Measurements from ENCODE around the gene AGAP1. TPM values are rescaled to one million over a fixed set of nuclear protein-coding genes. Genes with fewer than 3 reads are reported as not detected.

AGAP1 gene
- total RNA-seq, 4 donors from 2014 or later: 33.7 to 39.9 (median 35.6) TPM

DNA sequence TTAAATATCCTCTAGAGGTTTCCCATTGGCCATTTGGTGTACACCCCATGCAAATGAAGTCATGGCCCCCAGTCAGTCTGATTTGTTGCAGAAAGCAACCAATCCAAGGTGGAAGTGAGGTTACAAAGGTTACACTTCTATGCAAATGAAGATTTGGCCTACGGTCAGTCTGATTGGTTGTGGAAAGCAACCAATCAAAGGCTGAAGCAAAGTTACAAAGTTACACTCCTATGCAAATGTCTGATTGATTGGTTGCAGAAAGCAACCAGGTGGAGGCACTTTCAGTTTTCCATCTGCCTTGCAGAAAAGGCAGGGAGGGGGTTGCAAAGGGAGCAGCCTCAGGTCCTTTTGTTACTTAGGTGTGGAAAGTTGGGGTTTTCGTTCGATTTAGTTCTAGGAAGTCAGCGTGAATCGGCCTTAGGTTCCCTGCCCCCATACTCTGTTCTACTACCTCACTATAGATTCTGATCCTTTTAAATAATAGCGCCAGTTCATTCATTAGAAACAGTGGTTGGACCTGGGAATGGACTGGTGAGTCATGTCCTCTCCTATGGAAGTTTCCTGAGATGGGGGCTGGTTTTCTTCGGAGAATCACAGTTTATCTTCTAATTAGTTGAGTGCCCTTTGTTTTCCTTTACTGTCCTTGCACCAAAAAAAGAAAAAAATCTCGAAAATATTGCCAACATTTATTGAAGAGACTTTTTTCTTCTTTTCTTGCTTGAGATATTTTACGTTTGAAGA, 279.5 kb downstream of the AGAP1 start:
- Histone ChIP-seq H3K4me3 (no peak overlapping the region), H3K4me1 (no peaks in the 10 kb centered on the region), H3K27me3 (no peaks in the 10 kb centered on the region), H3K36me3 (peaks cover 0 to 43% (median 0%) of the 10 kb centered on the region in 3 donors), H3K9me3 (no peaks in the 10 kb centered on the region), H3K27ac (no peak overlapping the region)
- DNase-seq (ENCODE audit: low spot score in 2 of 2): no peak
- WGBS, 2 donors: 89 to 91% methylated on average over 9 of the region's 9 CpGs
- TF ChIP-seq EP300 (IDR thresholded peaks at IDR 0.05) (no peak), POLR2A (IDR thresholded peaks at IDR 0.05) (no peak)
- TF ChIP-seq, protein P1, sequence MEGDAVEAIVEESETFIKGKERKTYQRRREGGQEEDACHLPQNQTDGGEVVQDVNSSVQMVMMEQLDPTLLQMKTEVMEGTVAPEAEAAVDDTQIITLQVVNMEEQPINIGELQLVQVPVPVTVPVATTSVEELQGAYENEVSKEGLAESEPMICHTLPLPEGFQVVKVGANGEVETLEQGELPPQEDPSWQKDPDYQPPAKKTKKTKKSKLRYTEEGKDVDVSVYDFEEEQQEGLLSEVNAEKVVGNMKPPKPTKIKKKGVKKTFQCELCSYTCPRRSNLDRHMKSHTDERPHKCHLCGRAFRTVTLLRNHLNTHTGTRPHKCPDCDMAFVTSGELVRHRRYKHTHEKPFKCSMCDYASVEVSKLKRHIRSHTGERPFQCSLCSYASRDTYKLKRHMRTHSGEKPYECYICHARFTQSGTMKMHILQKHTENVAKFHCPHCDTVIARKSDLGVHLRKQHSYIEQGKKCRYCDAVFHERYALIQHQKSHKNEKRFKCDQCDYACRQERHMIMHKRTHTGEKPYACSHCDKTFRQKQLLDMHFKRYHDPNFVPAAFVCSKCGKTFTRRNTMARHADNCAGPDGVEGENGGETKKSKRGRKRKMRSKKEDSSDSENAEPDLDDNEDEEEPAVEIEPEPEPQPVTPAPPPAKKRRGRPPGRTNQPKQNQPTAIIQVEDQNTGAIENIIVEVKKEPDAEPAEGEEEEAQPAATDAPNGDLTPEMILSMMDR (IDR thresholded peaks at IDR 0.05): no peak

DNA sequence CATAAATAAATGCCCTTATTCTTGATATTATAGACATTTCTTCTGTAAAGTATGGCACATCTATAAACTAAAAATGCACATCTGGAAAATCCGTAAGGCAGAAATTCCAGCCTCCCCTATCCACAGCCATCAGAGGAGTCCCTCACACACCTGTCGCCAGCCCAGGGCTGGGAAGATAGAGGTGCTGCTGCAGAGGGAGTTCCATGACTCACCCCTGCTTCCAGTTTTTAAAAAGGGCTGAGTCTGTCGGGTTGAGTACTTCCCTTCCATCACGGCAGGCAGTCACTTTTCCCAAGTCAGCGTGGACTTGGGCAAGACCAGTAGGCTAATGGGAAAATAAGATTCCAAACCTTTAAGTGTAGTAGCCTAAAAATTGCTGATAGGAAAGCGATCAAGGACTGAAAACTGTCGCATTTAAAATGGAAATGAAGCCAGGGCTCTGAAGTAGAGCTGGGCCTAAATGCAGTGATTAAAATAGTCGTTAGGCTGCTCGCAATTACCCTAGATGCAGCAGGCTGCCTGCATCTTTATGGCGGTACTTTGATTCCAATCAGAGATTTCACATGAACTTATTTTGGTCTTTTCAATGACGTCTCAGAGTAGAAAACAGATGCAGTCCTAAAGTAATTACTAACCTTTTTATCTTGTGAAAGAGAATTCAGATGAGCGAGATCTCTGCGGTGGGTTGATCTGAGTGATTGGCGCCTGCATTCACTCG, 280.5 kb downstream of the AGAP1 start:
- Histone ChIP-seq H3K4me1 (no peaks in the 10 kb centered on the region), H3K27ac (no peak overlapping the region), H3K4me3 (no peak overlapping the region), H3K9me3 (no peaks in the 10 kb centered on the region), H3K27me3 (no peaks in the 10 kb centered on the region), H3K36me3 (peaks cover 0 to 42% (median 0%) of the 10 kb centered on the region in 3 donors)
- no peak for DNase-seq (ENCODE audit: low spot score in 2 of 2)
- 83 to 88% methylated on average over 15 of the region's 15 CpGs for WGBS, 2 donors
- TF ChIP-seq, protein P1 (IDR thresholded peaks at IDR 0.05): no peak
- TF ChIP-seq POLR2A (IDR thresholded peaks at IDR 0.05): no peak
- no peak for TF ChIP-seq EP300 (IDR thresholded peaks at IDR 0.05)

DNA sequence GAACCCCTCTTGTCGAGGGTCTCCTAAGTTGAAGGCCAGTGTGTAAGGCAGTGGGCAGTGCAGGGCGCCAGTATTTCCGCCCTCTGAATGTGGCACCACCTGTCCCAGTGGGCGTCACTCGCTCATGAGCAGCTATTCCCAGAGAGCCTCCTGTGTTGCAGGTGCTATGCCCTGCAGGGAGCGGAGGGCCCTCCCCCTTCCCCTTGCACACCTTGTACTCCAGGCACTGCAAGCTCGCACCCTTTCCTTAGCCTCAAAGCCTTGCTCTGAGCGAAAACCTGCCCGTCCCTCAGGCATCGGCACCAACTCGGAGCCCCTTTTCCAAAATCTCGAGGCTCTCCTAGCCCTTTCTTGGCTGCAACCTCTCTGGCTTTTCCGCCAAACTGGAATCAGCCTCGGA, 282.7 kb downstream of the AGAP1 start:
- Histone ChIP-seq H3K9me3 (no peaks in the 10 kb centered on the region), H3K36me3 (peaks cover 0 to 28% (median 0%) of the 10 kb centered on the region in 3 donors), H3K27me3 (no peaks in the 10 kb centered on the region), H3K27ac (no peak overlapping the region), H3K4me1 (no peaks in the 10 kb centered on the region), H3K4me3 (no peak overlapping the region)
- no peak for TF ChIP-seq POLR2A (IDR thresholded peaks at IDR 0.05)
- no peak for TF ChIP-seq EP300 (IDR thresholded peaks at IDR 0.05)
- TF ChIP-seq, protein P1 (IDR thresholded peaks at IDR 0.05): no peak
- no peak for DNase-seq (ENCODE audit: low spot score in 2 of 2)
- WGBS, 2 donors: 93 to 95% methylated on average over 14 of the region's 14 CpGs

DNA sequence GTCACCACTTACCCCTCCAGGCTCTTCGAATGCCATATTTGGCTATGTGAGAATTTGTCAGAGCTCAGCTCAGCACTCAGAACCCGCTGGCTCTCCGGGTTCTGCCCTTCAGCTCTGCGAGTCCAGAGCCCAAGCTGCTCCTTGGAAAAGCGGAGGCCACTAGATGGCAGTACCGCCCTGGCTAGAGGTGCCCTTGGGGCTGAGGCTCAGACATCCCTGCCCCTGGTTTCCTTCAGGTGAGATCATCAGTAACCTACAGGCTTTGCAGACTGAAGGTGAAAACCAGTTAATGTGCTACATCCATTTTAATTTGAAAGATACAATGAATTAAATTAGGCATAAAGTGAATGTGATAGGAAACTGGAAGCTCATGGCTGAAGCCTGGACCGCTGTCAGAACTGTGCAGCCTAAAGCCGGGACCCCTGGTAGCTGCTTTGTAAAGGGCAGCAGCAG, 285.6 kb downstream of the AGAP1 start:
- Histone ChIP-seq H3K4me1 (no peaks in the 10 kb centered on the region), H3K27ac (no peak overlapping the region), H3K9me3 (no peaks in the 10 kb centered on the region), H3K36me3 (peaks cover 0 to 21% (median 0%) of the 10 kb centered on the region in 3 donors), H3K4me3 (no peak overlapping the region), H3K27me3 (no peaks in the 10 kb centered on the region)
- TF ChIP-seq, protein P1 (IDR thresholded peaks at IDR 0.05): peak; percentile 58 to 70 (median 67)
- no peak for TF ChIP-seq EP300 (IDR thresholded peaks at IDR 0.05)
- WGBS, 2 donors: 40 to 41% methylated on average over 8 of the region's 8 CpGs
- DNase-seq (ENCODE audit: low spot score in 2 of 2): peak; percentile 53 to 75

DNA sequence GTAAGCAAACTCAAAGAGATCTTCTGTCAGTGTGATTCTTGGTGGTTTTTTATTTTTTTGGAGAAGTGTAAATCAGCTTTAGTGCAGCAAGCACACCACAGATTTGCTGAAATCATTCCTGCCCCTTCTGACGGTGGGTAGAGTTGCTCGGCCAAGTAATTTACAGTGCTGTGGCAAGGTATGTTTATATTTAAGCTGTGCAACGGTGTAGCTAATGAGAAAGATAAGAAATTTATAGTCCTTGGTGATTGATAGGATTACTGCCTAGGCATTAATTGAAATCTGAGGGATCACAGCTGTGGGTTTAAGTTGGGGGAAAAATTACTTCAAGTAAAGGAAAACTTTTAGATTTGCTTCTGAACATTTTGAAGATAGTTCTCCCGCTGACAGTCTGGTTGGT, 286.6 kb downstream of the AGAP1 start:
- Histone ChIP-seq H3K9me3 (no peaks in the 10 kb centered on the region), H3K27ac (no peak overlapping the region), H3K4me3 (no peak overlapping the region), H3K36me3 (peaks cover 0 to 17% (median 0%) of the 10 kb centered on the region in 3 donors), H3K4me1 (no peaks in the 10 kb centered on the region), H3K27me3 (no peaks in the 10 kb centered on the region)
- 88 to 98% methylated on average over 4 of the region's 4 CpGs for whole genome bisulfite sequencing, 2 donors
- no peak for DNase-seq (ENCODE audit: low spot score in 2 of 2)
- TF ChIP-seq POLR2A (IDR thresholded peaks at IDR 0.05) (no peak), EP300 (IDR thresholded peaks at IDR 0.05) (no peak)
- TF ChIP-seq, protein P1 (IDR thresholded peaks at IDR 0.05): no peak
